MM.1S (cell line): ENCODE data around the gene OSBPL10.

Experiments
- DNase-seq: peaks from one replicate; pipeline ENCODE4 v3.0.0-alpha.2; 2015
- H2AFZ ChIP-seq: fragments of 300-600 bp; sonication (generic); 2 replicates; pipeline ENCODE4 v1.6.0; 2016; ENCODE audit warnings: antibody characterized with exemption, low read length
- H3F3A ChIP-seq: fragments of 300-600 bp; sonication (generic); 2 replicates; pipeline ENCODE4 v1.6.1; 2016; ENCODE audit warnings: mild to moderate bottlenecking, antibody characterized with exemption, low read length, moderate library complexity, mixed read lengths; ENCODE audit not compliant: insufficient read depth
- H3K27ac ChIP-seq: fragments of 300-600 bp; sonication (generic); 2 replicates; pipeline ENCODE4 v1.5.1; 2016; ENCODE audit warnings: mild to moderate bottlenecking, low read length
- H3K27me3 ChIP-seq: fragments of 300-600 bp; sonication (generic); replicated peaks from 2 replicates; pipeline ENCODE4 v1.6.0; 2016; ENCODE audit warnings: low read length; ENCODE audit not compliant: insufficient read depth
- H3K36me3 ChIP-seq: fragments of 300-600 bp; sonication (generic); replicated peaks from 2 replicates; pipeline ENCODE4 v1.6.1; 2016; ENCODE audit warnings: mild to moderate bottlenecking, low read length, mixed read lengths; ENCODE audit not compliant: insufficient read depth
- H3K4me1 ChIP-seq: fragments of 300-600 bp; sonication (generic); 2 replicates; pipeline ENCODE4 v1.6.1; 2016; ENCODE audit warnings: low read length, mixed read lengths
- H3K4me2 ChIP-seq: fragments of 300-600 bp; sonication (generic); 2 replicates; pipeline ENCODE4 v1.6.0; 2016; ENCODE audit warnings: low read depth, low read length
- H3K4me3 ChIP-seq: fragments of 300-600 bp; sonication (generic); 2 replicates; pipeline ENCODE4 v1.5.1; 2016; ENCODE audit warnings: low read length, mixed read lengths
- H3K79me2 ChIP-seq: fragments of 300-600 bp; sonication (generic); 2 replicates; pipeline ENCODE4 v1.6.1; 2016; ENCODE audit warnings: mixed run types, low read length, mixed read lengths
- H3K9ac ChIP-seq: fragments of 300-600 bp; sonication (generic); 2 replicates; pipeline ENCODE4 v1.6.1; 2016; ENCODE audit warnings: low read length, mixed read lengths
- H3K9me2 ChIP-seq: fragments of 300-600 bp; sonication (generic); replicated peaks from 2 replicates; pipeline ENCODE4 v1.6.1; 2016; ENCODE audit warnings: mild to moderate bottlenecking, low read length, mixed read lengths; ENCODE audit not compliant: insufficient read depth
- H3K9me3 ChIP-seq: fragments of 300-600 bp; sonication (generic); replicated peaks from 2 replicates; pipeline ENCODE4 v1.6.1; 2016; ENCODE audit warnings: mild to moderate bottlenecking, low read length, mixed read lengths; ENCODE audit not compliant: insufficient read depth
- H4K20me1 ChIP-seq: fragments of 300-600 bp; sonication (generic); 2 replicates; pipeline ENCODE4 v1.6.1; 2016; ENCODE audit warnings: mild to moderate bottlenecking, low read length, moderate library complexity, mixed read lengths; ENCODE audit not compliant: insufficient read depth
- CTCF ChIP-seq: fragments of 300-600 bp; sonication (generic); IDR thresholded peaks from 2 replicates; pipeline ENCODE4 v1.5.1; 2016; ENCODE audit warnings: antibody characterized with exemption, low read length, mixed read lengths
- EZH2 ChIP-seq: fragments of 300-600 bp; sonication (generic); optimal IDR thresholded peaks from 2 replicates; pipeline ENCODE3; 2017; ENCODE audit warnings: low read depth, mild to moderate bottlenecking, antibody characterized with exemption, low read length, mixed read lengths
- EZH2phosphoT487 ChIP-seq: fragments of 300-600 bp; sonication (generic); IDR thresholded peaks from 2 replicates; pipeline ENCODE4 v1.6.1; 2018; ENCODE audit warnings: antibody characterized with exemption, low read length

The OSBPL10 gene

GRCh38 chr3:31947162-31947561 is 33.9 kb downstream of the OSBPL10 start:
- H3F3A ChIP-seq, result peaks cover 4% of the 10 kb centered on the region

DNA sequence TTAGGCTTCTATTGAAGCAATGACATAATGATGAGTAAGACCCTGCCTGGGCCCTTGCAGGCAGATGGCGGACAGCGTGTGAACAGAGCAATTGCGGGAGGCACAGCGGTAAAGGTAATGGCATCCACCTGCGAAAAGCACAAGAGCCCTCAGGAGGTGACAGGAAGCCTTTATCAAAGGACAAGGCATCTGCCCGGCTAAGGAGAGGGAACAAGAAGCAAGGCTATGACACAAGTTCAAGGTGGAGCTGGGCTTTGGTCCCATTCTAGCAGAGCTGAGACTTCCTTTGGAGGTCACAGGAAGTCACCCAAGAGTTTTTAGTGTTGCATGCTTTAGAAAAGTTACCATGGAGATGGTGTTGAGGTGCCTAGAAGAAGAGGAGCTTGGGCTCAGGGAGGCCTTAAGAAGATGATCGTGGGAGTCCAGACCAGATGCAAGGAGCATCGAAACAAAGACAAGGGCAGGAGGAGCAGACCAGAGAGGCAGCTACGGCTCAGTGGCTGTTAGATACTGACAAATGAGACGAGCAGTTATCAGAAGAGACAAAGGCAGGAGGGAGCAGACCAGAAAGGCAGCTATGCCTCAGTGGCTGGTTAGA is 34.5 kb downstream of the OSBPL10 start:
- Histone ChIP-seq H3K4me2 (no peak overlapping the region), H3K4me3 (no peak overlapping the region), H3F3A (peaks cover 2% of the 10 kb centered on the region; the same call in 1 of the 2 replicates), H3K79me2 (no peaks in the 10 kb centered on the region), H3K27me3 (no peaks in the 10 kb centered on the region), H4K20me1 (no peaks in the 10 kb centered on the region), H3K9me2 (no peaks in the 10 kb centered on the region), H3K9me3 (no peaks in the 10 kb centered on the region), H2AFZ (no peak overlapping the region), H3K9ac (no peak overlapping the region), H3K36me3 (no peaks in the 10 kb centered on the region), H3K27ac (no peak overlapping the region), H3K4me1 (peaks cover 7% of the 10 kb centered on the region)
- TF ChIP-seq EZH2phosphoT487 (no peak), EZH2 (no peak), CTCF (no peak)
- DNase-seq, result no peak

More at GRCh38 chr3:31947162-31947561, 33.9 kb downstream of the OSBPL10 start:
- Histone ChIP-seq H3K9me2 (no peaks in the 10 kb centered on the region), H3K27me3 (no peaks in the 10 kb centered on the region), H3K36me3 (no peaks in the 10 kb centered on the region), H3K9me3 (no peaks in the 10 kb centered on the region), H2AFZ (no peak overlapping the region), H3K27ac (no peak overlapping the region), H3K79me2 (no peaks in the 10 kb centered on the region), H4K20me1 (no peaks in the 10 kb centered on the region), H3K9ac (no peak overlapping the region), H3K4me2 (no peak overlapping the region), H3K4me1 (peaks cover 12% of the 10 kb centered on the region), H3K4me3 (no peak overlapping the region)
- DNase-seq, result no peak
- no peak for TF ChIP-seq EZH2
- TF ChIP-seq CTCF, result no peak
- TF ChIP-seq EZH2phosphoT487, result no peak

GRCh38 chr3:31945738-31946052 is 35.4 kb downstream of the OSBPL10 start:
- Histone ChIP-seq H3K36me3 (no peaks in the 10 kb centered on the region), H2AFZ (no peak overlapping the region), H3K27me3 (no peaks in the 10 kb centered on the region), H3K27ac (no peak overlapping the region), H3K9me3 (no peaks in the 10 kb centered on the region), H3K9me2 (no peaks in the 10 kb centered on the region), H3F3A (peaks cover 5% of the 10 kb centered on the region; the same call in 1 of the 2 replicates), H3K4me3 (no peak overlapping the region), H3K4me2 (no peak overlapping the region), H3K9ac (no peak overlapping the region), H3K4me1 (peaks cover 7% of the 10 kb centered on the region), H3K79me2 (no peaks in the 10 kb centered on the region), H4K20me1 (no peaks in the 10 kb centered on the region)
- DNase-seq, result no peak
- TF ChIP-seq EZH2phosphoT487, result no peak
- no peak for TF ChIP-seq EZH2
- no peak for TF ChIP-seq CTCF
